ENCODE results near the gene VWC2L. TPM values are rescaled to one million over a fixed set of nuclear protein-coding genes. Genes with fewer than 3 reads are reported as not detected.

VWC2L gene
- total RNA-seq, 3 donors from 2014 or later: not detected

DNA sequence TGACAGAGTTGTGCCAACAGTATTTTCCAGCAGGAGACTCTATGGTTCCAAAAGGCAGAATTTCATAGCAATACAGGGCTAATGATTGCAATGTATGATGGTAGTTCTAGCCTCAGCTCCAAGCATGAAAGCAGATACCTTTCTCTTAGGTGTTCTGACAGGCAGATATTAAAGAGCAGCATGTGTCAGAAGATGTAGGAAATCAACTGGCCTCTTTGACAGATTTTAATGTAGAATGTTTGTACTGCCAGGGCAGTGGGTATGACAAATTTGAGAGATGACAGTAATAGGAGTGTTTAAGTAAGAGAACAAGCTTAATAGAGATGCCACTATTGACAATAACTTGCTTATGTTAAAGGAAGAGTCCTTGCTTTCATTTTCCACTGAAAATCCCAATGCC, 21.5 kb upstream of the VWC2L start:
- DNase-seq (no peak), ATAC-seq (no peak)
- H3K9me3 ChIP-seq: no peaks in the 10 kb centered on the region
- TF ChIP-seq, protein P1, sequence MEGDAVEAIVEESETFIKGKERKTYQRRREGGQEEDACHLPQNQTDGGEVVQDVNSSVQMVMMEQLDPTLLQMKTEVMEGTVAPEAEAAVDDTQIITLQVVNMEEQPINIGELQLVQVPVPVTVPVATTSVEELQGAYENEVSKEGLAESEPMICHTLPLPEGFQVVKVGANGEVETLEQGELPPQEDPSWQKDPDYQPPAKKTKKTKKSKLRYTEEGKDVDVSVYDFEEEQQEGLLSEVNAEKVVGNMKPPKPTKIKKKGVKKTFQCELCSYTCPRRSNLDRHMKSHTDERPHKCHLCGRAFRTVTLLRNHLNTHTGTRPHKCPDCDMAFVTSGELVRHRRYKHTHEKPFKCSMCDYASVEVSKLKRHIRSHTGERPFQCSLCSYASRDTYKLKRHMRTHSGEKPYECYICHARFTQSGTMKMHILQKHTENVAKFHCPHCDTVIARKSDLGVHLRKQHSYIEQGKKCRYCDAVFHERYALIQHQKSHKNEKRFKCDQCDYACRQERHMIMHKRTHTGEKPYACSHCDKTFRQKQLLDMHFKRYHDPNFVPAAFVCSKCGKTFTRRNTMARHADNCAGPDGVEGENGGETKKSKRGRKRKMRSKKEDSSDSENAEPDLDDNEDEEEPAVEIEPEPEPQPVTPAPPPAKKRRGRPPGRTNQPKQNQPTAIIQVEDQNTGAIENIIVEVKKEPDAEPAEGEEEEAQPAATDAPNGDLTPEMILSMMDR (IDR thresholded peaks at IDR 0.05): no peak
- H3K36me3 ChIP-seq (ENCODE audit: low read depth): no peaks in the 10 kb centered on the region
- intact Hi-C loops (cut with DNase I, micrococcal nuclease): no loop called here
- no peak overlapping the region for H3K4me3 ChIP-seq
- no peaks in the 10 kb centered on the region for H3K4me1 ChIP-seq (ENCODE audit: low read depth)

DNA sequence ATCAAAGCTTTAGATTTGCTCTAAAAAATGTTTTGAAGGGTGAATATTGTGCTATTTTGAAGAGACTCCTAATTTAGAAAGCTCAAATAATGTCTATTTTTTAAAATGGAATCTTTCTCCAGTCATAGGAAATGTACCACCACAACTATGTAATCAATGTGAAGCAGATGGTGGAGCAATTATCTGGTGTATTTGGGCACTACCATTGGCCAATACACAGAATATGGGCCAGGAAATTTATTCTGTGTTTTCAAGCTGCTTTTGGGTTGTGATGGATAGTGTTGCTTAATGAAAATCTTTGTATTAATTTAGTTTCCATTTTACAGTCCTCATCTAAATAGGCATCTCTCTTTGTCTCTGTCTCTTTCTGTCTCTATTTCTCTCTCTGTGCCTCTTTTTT, 17.1 kb upstream of the VWC2L start:
- Histone ChIP-seq H3K9me3 (no peaks in the 10 kb centered on the region), H3K4me1 (ENCODE audit: low read depth) (no peaks in the 10 kb centered on the region), H3K4me3 (no peak overlapping the region), H3K36me3 (ENCODE audit: low read depth) (no peaks in the 10 kb centered on the region)
- DNase-seq (no peak), ATAC-seq (no peak)
- TF ChIP-seq, protein P1 (IDR thresholded peaks at IDR 0.05): no peak
- intact Hi-C loops (cut with DNase I, micrococcal nuclease): no loop called here

DNA sequence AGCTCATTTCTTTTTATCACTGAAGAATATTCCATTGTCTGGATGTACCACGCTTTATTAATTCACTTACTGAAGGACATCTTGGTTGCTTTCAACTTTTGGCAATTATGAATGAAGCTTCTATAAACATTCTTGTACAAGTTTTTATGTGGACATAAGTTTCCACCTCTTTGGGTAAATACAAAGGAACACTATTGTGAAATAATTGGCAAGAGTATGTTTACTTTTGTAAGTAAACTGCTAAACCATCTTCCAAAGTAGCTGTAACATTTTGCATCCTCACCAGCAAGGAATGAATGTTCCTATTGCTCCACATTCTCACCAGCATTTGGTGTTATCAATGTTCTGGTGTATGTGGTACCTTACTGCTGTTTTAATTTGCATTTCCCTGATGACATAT, 15.8 kb upstream of the VWC2L start:
- Histone ChIP-seq H3K9me3 (no peaks in the 10 kb centered on the region), H3K36me3 (ENCODE audit: low read depth) (no peaks in the 10 kb centered on the region), H3K4me1 (ENCODE audit: low read depth) (no peaks in the 10 kb centered on the region), H3K4me3 (no peak overlapping the region)
- intact Hi-C loops (cut with DNase I, micrococcal nuclease): no loop called here
- TF ChIP-seq, protein P1 (IDR thresholded peaks at IDR 0.05): no peak
- ATAC-seq (no peak), DNase-seq (no peak)

DNA sequence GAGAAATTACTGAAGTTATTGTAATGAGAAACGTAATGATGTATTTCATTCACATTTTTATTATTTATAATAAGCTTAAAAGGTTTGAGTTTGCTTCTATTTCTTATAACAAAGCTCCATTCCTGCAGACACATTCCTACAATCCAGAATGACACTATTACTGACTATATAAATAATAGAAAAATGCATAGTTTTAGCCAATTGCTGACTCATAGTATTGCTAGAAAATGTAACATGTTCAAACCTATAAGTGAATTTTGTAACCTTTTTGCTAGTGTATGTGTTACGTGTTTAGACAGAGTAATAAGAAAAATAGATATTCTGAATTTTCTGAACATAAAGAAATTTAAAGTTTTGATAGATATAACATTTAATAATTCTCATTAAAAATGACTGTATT, 9.3 kb upstream of the VWC2L start:
- Histone ChIP-seq H3K4me3 (no peak overlapping the region), H3K9me3 (no peaks in the 10 kb centered on the region), H3K36me3 (ENCODE audit: low read depth) (no peaks in the 10 kb centered on the region), H3K4me1 (ENCODE audit: low read depth) (no peaks in the 10 kb centered on the region)
- no peak for ATAC-seq
- TF ChIP-seq, protein P1 (IDR thresholded peaks at IDR 0.05): no peak
- intact Hi-C loops (cut with DNase I, micrococcal nuclease): no loop called here
- no peak for DNase-seq

DNA sequence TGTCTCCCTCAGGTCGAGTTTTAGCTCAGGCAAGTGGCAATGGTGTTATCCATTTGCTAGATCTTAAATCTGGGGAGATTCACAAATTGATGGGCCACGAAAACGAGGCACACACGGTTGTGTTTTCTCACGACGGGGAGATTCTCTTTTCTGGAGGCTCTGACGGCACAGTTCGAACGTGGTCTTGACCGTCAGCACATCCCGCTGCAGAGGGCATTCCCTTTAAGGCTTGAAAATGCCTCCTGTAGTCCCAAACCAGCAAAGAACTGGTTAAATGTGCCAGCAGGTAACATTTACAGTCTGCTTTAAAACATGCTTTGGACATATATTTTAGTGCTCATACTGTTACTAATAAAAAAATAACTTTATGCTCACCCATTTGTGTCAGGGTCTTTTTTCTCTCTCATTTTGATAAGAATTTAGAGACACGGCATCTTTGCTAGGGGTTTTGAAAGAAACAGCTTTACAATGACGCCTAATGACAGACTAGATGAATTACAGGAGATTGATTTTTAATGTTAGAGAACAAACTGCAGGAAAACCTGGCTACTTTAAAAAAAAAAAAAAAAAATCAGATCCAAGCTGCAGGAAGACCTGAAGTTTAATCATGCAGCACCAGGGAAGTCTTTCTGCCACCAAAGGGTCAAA, 602 bp upstream of the VWC2L start:
- H3K4me3 ChIP-seq: no peak overlapping the region
- H3K9me3 ChIP-seq: no peaks in the 10 kb centered on the region
- no peaks in the 10 kb centered on the region for H3K36me3 ChIP-seq (ENCODE audit: low read depth)
- DNase-seq (no peak), ATAC-seq (no peak)
- intact Hi-C loops (cut with DNase I, micrococcal nuclease): no loop called here
- no peaks in the 10 kb centered on the region for H3K4me1 ChIP-seq (ENCODE audit: low read depth)
- TF ChIP-seq, protein P1 (IDR thresholded peaks at IDR 0.05): no peak

DNA sequence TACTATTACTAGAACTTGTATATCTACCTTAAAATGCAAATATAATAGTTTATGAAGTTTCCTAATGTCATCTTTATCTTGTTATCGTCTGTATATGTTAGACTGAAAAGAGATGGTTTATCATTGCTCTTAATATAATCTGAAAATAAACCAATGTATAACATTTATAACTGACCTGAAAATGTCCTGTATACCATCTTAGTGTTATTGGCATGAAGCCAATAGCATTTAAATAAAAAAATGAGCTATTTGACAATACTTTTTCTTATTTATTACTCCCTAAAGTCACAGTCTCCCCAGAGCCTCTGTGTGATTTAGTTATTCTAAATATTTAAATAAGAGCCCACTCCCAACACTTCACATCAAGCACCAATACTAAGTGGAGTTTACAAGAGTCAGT, 1.8 kb downstream of the VWC2L start:
- Histone ChIP-seq H3K4me3 (no peak overlapping the region), H3K4me1 (ENCODE audit: low read depth) (no peaks in the 10 kb centered on the region), H3K36me3 (ENCODE audit: low read depth) (no peaks in the 10 kb centered on the region), H3K9me3 (no peaks in the 10 kb centered on the region)
- TF ChIP-seq, protein P1 (IDR thresholded peaks at IDR 0.05): no peak
- intact Hi-C loops (cut with DNase I, micrococcal nuclease): no loop called here
- DNase-seq (no peak), ATAC-seq (no peak)

All from mucosa of descending colon (tissue), 3 donors.